Activated naive CD8-positive, alpha-beta T cell treated with anti-CD3 and anti-CD28 coated beads, Interleukin-2, amount 10 ng/mL, durations not matched to agents 7 days and 5 days (primary cell): ENCODE measurements around the gene ART4. TPM values are rescaled to one million over a fixed set of nuclear protein-coding genes. Genes with fewer than 3 reads are reported as not detected.
A peak's percentile ranks its signal among the peaks of the same experiment; 100 is the strongest.

Source experiments
- ATAC-seq: fragments of 150-1000 bp; cut with Tn5 transposase; one replicate; pipeline ENCODE4 v1.10.0; 2021; ENCODE audit warnings: low read depth, moderate library complexity
- POLR2A ChIA-PET: fragments of 350-600 bp; sonication (Branson Sonifier 250); formaldehyde crosslinking; loops from one replicate; lab custom pipeline; 2021; ENCODE audit warnings: antibody characterized with exemption; lab: Charles Lee
- DNase-seq: peaks from one replicate; pipeline ENCODE4 v3.0.0; 2021
- H3K27ac Mint-ChIP-seq: one replicate; pipeline ENCODE4 v1.8.0; 2022; ENCODE audit warnings: mild to moderate bottlenecking, mixed read lengths
- H3K27me3 Mint-ChIP-seq: one replicate; pipeline ENCODE4 v1.8.0; 2022; ENCODE audit warnings: mild to moderate bottlenecking, moderate library complexity, mixed read lengths
- H3K36me3 Mint-ChIP-seq: one replicate; pipeline ENCODE4 v1.8.0; 2021; ENCODE audit warnings: mild to moderate bottlenecking, mixed read lengths
- H3K4me1 Mint-ChIP-seq: one replicate; pipeline ENCODE4 v1.8.0; 2021; ENCODE audit warnings: mixed read lengths
- H3K4me3 Mint-ChIP-seq: one replicate; pipeline ENCODE4 v1.8.0; 2022; ENCODE audit warnings: mild to moderate bottlenecking, moderate library complexity, mixed read lengths
- H3K9me3 Mint-ChIP-seq: one replicate; pipeline ENCODE4 v1.8.0; 2021; ENCODE audit warnings: mixed read lengths
- total RNA-seq, 2 experiments: library from RNA; stranded (reverse); gene quantifications; one replicate each; pipeline ENCODE4 v1.2.3, GENCODE V29; 2021

The ART4 gene
- total RNA-seq, 2 experiments from 2014 or later: not detected

DNA sequence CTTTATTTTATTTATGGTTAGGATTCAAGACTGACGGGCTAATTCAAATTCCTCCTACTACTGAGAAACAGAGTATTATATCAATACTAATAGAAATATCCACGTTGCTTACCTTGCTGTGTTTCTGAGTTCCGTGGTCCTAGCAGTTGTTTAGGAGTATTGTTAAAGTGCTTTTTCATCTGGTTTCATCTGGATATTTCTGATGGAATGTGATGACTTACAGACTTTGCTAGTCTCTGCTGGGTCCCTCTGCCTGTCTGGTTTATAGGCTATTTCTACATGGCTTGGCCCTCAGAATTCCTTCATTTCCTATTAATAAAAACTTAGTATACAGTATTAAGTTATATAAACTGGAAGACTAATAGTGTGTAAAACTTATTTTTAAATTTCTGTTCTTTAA lies 29.3 kb downstream of the ART4 start, which contains the start of gene SMCO3:
SMCO3 (minus strand) TSS at position 169 of the 400 bp plus-strand sequence. CDS start 7,502 bp downstream, outside the sequence.
- H3K4me3 Mint-ChIP-seq: no peak within 1 kb of the TSS
- H3K27me3 Mint-ChIP-seq: no peaks in the 10 kb centered on the region
- H3K4me1 Mint-ChIP-seq: peaks cover 8% of the 10 kb centered on the region
- DNase-seq (no peak), ATAC-seq (no peak)
- POLR2A ChIA-PET: no interaction called here
- H3K36me3 Mint-ChIP-seq: peaks cover 2% of the 10 kb centered on the region
- H3K9me3 Mint-ChIP-seq: no peaks in the 10 kb centered on the region
- H3K27ac Mint-ChIP-seq: no peak within 1 kb of the TSS

DNA sequence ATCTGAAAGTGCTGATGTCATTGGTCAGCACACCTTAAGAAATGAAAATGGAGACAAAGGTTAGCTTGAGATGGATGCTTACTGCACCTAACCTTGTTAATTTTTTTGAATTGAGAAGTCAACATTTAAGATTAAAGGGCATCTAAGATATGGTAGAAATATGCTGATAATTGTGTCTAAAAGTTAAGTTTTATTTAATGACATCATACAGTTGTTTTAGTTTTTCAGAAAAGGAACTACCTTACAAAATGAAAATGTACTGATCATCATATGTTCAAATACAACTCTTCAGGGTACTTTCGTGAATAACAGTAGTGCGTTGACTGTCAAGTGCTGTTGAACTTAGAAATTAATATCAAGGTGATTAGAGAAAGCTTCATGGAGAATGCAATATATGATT lies 31.8 kb downstream of the ART4 start:
- DNase-seq (no peak), ATAC-seq (no peak)
- Mint-ChIP-seq H3K4me1 (peaks cover 7% of the 10 kb centered on the region), H3K27me3 (no peaks in the 10 kb centered on the region), H3K27ac (no peak overlapping the region), H3K36me3 (no peaks in the 10 kb centered on the region), H3K4me3 (no peak overlapping the region), H3K9me3 (no peaks in the 10 kb centered on the region)
- POLR2A ChIA-PET: interaction anchor here (1.6 kb wide), 1 partner anchor 40 kb away, joined by 4 read pairs; a partner anchor contains a TSS

DNA sequence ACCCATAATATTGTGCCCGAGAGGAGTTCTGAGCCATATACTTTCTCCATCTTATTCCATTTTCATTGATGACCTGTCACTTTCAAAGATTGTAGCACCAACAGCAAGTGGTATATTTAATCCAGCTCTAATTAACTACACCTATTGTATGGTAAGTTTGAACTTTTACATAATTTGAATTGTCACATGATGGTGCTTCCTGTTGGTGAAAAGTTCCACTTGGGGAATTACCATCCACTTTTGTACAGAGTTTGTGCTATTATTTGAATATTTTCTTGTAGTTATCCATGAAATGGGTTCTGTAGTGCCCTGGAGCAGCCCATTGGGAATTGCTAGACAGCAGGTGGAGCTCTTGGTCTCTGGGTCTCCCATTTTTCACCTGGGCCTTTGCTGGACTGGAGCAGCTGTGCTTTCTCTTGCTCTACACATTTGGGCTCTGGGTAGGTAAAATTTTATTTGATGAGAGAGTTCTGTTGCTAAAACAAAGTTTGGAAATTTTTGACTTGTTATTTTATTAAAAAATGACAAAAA lies 32.3 kb downstream of the ART4 start:
- DNase-seq: no peak
- Mint-ChIP-seq H3K27me3 (no peaks in the 10 kb centered on the region), H3K36me3 (no peaks in the 10 kb centered on the region), H3K4me3 (no peak overlapping the region), H3K27ac (no peak overlapping the region), H3K4me1 (peaks cover 7% of the 10 kb centered on the region), H3K9me3 (no peaks in the 10 kb centered on the region)
- ATAC-seq: no peak
- POLR2A ChIA-PET: interaction anchor here (1.6 kb wide), 1 partner anchor 40 kb away, joined by 4 read pairs; a partner anchor contains a TSS

DNA sequence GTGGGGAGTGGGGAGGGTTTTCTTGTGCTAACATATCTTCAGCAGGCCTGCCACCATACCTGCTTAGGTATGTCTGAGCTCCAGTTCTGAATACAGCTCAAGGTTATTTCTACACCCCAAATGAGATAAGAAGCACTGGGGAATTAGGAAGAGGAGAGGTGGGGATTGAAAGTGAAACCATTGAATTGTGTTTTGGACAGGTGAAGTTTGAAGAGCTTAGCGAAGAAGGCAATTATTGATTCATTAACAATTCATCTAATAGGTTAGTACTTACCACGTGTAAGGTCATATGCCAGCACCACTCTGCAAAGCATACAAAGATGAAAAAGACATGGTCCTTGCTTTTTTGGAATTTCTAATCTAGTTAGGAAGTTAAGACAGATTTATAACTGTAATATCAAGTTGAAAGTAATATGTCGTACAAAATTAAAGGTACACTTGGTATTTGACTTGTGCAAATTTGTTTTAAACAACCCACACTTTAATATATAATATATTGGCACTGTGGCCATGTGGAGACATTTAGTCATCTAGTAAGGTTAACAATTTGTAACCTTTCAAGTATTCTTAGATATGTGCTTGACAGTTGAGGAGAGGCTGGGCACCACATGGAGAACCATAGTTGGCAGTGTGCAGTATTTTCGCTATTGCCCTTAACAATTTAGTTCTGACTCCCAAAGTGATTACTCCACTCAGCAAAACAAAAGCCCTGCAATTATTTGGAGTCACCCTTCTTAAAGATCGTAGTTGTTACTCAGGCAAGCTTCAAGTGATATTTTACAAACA lies 33.0 kb downstream of the ART4 start:
- H3K4me3 Mint-ChIP-seq: no peak overlapping the region
- no peak overlapping the region for H3K27ac Mint-ChIP-seq
- no peak for DNase-seq
- POLR2A ChIA-PET: interaction anchor here (1.6 kb wide), 1 partner anchor 39 kb away, joined by 4 read pairs; a partner anchor contains a TSS
- no peaks in the 10 kb centered on the region for H3K27me3 Mint-ChIP-seq
- no peak for ATAC-seq
- no peaks in the 10 kb centered on the region for H3K9me3 Mint-ChIP-seq
- peaks cover 11% of the 10 kb centered on the region for H3K4me1 Mint-ChIP-seq
- no peaks in the 10 kb centered on the region for H3K36me3 Mint-ChIP-seq

DNA sequence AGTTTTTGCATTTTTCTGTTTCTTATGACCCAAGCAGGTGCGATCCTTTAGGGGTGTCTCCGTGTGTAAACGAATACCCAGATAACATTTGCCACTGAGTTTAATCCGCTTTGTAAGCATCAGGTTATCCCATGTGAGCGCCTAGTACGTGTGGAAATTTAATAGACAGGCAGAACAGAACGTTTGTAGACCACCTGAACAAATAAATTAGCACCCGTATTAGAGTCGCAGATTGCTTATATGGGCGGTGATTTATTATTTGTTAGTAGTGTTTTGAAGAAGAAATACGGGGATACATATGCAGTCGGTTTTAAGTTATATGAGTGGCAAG lies 39.5 kb downstream of the ART4 start:
- Mint-ChIP-seq H3K9me3 (no peaks in the 10 kb centered on the region), H3K4me1 (peaks cover 29% of the 10 kb centered on the region), H3K4me3 (no peak overlapping the region), H3K36me3 (peaks cover 8% of the 10 kb centered on the region), H3K27me3 (no peaks in the 10 kb centered on the region), H3K27ac (no peak overlapping the region)
- ATAC-seq: peak; percentile 10
- POLR2A ChIA-PET: interaction anchor here (0.7 to 4.2 kb wide), 9 partner anchors 11 to 190 kb away, joined by 3 to 75 read pairs (median 5); a partner anchor contains a TSS
- DNase-seq: no peak

DNA sequence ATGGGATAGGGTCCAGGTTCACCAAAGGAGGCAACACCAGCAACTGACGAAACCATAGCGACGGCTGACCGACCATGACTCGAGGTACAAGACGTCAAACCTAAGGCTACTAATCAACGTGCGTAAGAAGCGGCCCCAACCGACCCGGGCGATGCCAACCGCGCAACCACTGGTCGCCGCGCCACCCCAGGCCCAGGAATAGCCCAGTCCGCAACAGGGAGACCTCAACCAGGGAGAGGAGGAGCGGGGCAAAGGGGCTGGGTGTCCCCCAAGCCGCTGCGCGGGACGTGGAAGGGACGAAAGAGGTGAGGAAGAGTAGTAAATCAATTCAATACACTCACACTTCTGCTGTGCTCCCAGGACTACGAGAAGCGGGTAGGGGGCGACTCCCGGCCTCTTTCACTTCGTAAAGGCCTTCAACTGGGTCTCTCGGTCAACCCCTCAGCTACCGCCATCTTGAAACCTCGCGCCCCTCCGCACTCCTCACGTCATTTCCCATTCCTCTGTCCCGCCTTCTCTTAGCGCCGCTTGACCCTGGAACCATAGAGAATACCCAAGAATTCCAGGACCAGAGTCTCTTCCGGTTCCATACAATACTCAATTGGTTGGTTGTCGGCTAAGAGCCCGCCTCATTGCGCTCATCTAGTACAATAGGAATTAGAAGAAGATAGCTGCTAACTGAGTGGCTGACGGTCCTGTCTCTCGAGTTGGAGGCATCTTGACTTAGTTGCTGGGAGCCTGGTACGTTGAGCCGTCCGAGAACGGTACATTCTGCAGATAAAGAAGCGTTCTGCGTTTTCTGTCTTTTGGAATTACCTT lies 40.1 kb downstream of the ART4 start, which contains the start of the genes C12orf60 and WBP11:
C12orf60 (plus strand) TSS at position 660 of the 819 bp plus-strand sequence. CDS start 19,266 bp downstream, outside the sequence.
WBP11 (minus strand) TSS at position 468 of the 819 bp plus-strand sequence. CDS start 2,095 bp downstream, outside the sequence.
- ATAC-seq: peak; percentile 99
- peak; percentile 80 for DNase-seq
- Mint-ChIP-seq H3K36me3 (peaks cover 9% of the 10 kb centered on the region), H3K27ac (no peak within 1 kb of the TSS), H3K9me3 (no peaks in the 10 kb centered on the region), H3K4me3 (no peak within 1 kb of the TSS), H3K4me1 (peaks cover 29% of the 10 kb centered on the region), H3K27me3 (no peaks in the 10 kb centered on the region)
- POLR2A ChIA-PET: interaction anchor here (0.6 to 4.2 kb wide), 10 partner anchors 10 to 193 kb away, joined by 3 to 75 read pairs (median 4); a partner anchor contains a TSS

DNA sequence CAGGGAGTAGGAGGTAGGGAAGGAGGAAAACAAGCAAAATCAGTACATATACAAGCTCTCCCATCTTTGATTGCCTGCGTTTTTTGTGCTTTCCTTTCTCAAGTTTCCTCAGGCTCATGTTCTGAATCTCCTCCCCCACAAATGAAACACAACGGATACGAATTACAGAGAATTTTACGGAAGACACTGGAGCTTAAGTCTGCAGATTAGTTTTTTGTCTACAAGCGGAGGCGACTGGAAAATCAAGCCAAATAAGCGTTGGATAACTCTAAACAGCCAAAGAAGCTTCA lies 40.7 kb downstream of the ART4 start:
- peaks cover 29% of the 10 kb centered on the region for H3K4me1 Mint-ChIP-seq
- no peak overlapping the region for H3K4me3 Mint-ChIP-seq
- no peak overlapping the region for H3K27ac Mint-ChIP-seq
- POLR2A ChIA-PET: interaction anchor here (0.6 to 4.2 kb wide), 8 partner anchors 10 to 193 kb away, joined by 3 to 75 read pairs (median 4); a partner anchor contains a TSS
- H3K9me3 Mint-ChIP-seq: no peaks in the 10 kb centered on the region
- H3K27me3 Mint-ChIP-seq: no peaks in the 10 kb centered on the region
- H3K36me3 Mint-ChIP-seq: peaks cover 9% of the 10 kb centered on the region
- no peak for DNase-seq
- ATAC-seq: no peak

DNA sequence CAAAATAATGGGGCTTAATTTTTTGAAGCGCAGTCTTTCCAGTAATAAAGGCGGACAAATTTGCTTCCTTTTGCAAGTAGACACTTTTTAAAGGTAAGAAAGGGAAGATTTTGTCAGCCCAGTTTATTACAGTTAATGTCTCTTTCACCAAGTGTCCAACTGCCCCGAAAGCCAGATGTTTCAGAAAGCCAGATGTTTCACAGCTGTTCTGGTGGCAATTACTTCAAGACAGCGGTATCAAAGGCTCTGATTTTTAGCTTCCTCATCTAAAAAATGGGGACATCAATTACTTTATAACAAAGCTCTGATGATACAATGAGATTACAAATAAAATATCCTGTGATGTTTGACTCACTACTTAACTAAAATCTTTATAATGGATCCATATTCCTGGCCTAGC lies 41.1 kb downstream of the ART4 start:
- no peak for DNase-seq
- POLR2A ChIA-PET: interaction anchor here (0.6 to 4.2 kb wide), 6 partner anchors 9 to 194 kb away, joined by 3 to 75 read pairs (median 8); a partner anchor contains a TSS
- peaks cover 29% of the 10 kb centered on the region for H3K4me1 Mint-ChIP-seq
- no peak for ATAC-seq
- H3K9me3 Mint-ChIP-seq: no peaks in the 10 kb centered on the region
- H3K27me3 Mint-ChIP-seq: no peaks in the 10 kb centered on the region
- H3K27ac Mint-ChIP-seq: no peak overlapping the region
- no peak overlapping the region for H3K4me3 Mint-ChIP-seq
- peaks cover 11% of the 10 kb centered on the region for H3K36me3 Mint-ChIP-seq

DNA sequence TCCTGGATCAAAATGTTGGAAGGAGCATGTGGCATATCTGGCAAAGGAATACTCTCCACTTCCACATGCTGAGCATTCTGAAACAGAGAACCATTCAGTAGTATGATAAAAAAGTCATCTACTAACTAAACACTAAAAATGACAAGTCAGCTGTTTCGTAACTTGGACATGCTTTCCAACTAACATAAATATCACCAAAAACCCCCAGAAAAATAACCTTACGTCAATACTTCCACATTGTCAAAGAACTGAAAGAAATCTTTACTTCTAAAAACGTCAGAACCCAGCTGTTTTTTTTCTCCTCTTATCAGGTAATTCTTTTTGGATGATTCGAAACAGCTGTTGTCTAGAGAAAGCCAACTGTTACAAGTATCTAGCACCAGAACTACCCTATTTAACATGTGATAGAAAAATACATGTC lies 48.3 kb downstream of the ART4 start:
- no peaks in the 10 kb centered on the region for H3K9me3 Mint-ChIP-seq
- H3K36me3 Mint-ChIP-seq: peaks cover 49% of the 10 kb centered on the region
- H3K27me3 Mint-ChIP-seq: no peaks in the 10 kb centered on the region
- DNase-seq: no peak
- H3K4me1 Mint-ChIP-seq: peaks cover 4% of the 10 kb centered on the region
- H3K27ac Mint-ChIP-seq: no peak overlapping the region
- POLR2A ChIA-PET: interaction anchor here (1.0 to 1.1 kb wide), 2 partner anchors 24 to 26 kb away, joined by 4 read pairs; no protein-coding TSS in a partner anchor
- H3K4me3 Mint-ChIP-seq: no peak overlapping the region
- no peak for ATAC-seq

DNA sequence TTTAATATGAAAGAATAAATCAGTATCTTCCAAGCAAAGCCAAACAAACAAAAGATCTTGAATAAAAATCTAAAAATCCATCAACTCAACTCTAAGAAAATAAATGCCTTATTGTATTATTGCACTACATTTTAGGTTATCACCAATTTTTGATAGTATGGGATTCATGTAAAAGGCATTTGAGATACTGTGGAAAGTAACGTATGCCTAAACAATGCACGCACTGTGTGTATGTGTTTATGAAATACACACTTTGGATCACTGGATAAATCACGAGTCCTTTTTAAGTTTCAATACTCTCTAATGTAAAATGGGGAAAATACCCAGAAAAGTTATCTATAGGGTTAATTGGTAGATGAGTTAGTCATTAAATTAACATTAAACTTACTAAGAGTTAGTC lies 57.8 kb downstream of the ART4 start:
- Mint-ChIP-seq H3K9me3 (no peaks in the 10 kb centered on the region), H3K27me3 (no peaks in the 10 kb centered on the region), H3K4me3 (no peak overlapping the region), H3K36me3 (peaks cover 40% of the 10 kb centered on the region), H3K27ac (no peak overlapping the region), H3K4me1 (peaks cover 3% of the 10 kb centered on the region)
- ATAC-seq (no peak), DNase-seq (no peak)
- POLR2A ChIA-PET: interaction anchor here (1.7 kb wide), 1 partner anchor 14 kb away, joined by 6 read pairs; a partner anchor contains a TSS

DNA sequence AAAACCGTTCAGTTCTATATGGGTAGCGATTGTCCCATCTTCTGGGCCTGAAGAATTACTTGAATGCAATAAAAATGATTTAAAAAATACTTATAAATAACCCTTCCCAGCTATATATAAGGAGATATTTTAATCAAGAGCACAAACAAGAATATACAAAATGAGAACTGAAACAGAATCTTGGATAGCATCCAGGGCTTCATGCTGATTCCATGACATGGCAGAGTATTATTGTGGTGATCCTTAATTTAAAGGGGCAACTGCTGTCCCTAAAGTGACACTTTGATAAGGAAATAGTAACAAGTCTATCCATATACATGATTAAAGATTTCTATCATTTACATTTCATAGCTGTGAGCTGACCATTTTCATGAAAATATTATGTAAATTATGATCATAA lies 58.9 kb downstream of the ART4 start:
- Mint-ChIP-seq H3K36me3 (peaks cover 30% of the 10 kb centered on the region), H3K27ac (no peak overlapping the region)

DNA sequence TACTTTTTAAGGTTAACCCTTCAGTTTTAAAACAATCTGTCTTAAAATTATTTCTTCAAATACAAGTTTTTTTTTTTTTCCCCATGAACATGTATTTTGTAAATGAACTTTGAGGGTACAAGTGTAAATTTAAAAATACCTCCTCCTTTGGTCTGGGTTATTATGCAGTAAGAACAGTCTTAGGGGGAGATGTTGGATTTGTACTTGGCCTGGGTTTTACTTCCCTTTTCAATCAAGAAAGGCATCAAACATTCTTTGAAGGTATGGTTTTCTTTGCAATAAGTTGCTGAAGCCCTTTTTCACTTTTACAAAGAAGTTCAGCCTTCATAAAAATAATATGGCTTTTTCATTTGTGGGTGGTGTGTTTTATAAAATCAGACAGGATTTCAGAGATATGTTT lies 60.6 kb downstream of the ART4 start:
- no peak for DNase-seq
- ATAC-seq: no peak
- H3K4me1 Mint-ChIP-seq: peaks cover 14% of the 10 kb centered on the region
- POLR2A ChIA-PET: interaction anchor here (1.3 to 2.8 kb wide), 2 partner anchors 12 to 21 kb away, joined by 3 to 31 read pairs; partner anchors contain the start of genes C12orf60 and WBP11
- peaks cover 22% of the 10 kb centered on the region for H3K36me3 Mint-ChIP-seq
- no peak overlapping the region for H3K4me3 Mint-ChIP-seq
- no peak overlapping the region for H3K27ac Mint-ChIP-seq
- H3K27me3 Mint-ChIP-seq: no peaks in the 10 kb centered on the region
- H3K9me3 Mint-ChIP-seq: no peaks in the 10 kb centered on the region

More for the DNA sequence above, 58.9 kb downstream of the ART4 start:
- ATAC-seq: no peak
- peaks cover 11% of the 10 kb centered on the region for H3K4me1 Mint-ChIP-seq
- DNase-seq: no peak
- H3K27me3 Mint-ChIP-seq: no peaks in the 10 kb centered on the region
- no peak overlapping the region for H3K4me3 Mint-ChIP-seq
- H3K9me3 Mint-ChIP-seq: no peaks in the 10 kb centered on the region
- POLR2A ChIA-PET: interaction anchor here (0.5 to 1.7 kb wide), 3 partner anchors 10 to 15 kb away, joined by 3 to 6 read pairs (median 3); a partner anchor contains a TSS
